GM12872 (cell line): ENCODE data around the gene ITGA11.

Source experiments
- TF ChIP-seq, protein P1 (sequence below): IDR thresholded peaks from 3 replicates; pipeline ENCODE4 v1.5.1; 2011; ENCODE audit warnings: low read depth, mild to moderate bottlenecking, low read length, moderate library complexity; ENCODE audit not compliant: insufficient read depth

ITGA11 gene

GRCh38 chr15:68423359-68424296, 8.3 kb downstream of the ITGA11 start:
- TF ChIP-seq, protein P1, sequence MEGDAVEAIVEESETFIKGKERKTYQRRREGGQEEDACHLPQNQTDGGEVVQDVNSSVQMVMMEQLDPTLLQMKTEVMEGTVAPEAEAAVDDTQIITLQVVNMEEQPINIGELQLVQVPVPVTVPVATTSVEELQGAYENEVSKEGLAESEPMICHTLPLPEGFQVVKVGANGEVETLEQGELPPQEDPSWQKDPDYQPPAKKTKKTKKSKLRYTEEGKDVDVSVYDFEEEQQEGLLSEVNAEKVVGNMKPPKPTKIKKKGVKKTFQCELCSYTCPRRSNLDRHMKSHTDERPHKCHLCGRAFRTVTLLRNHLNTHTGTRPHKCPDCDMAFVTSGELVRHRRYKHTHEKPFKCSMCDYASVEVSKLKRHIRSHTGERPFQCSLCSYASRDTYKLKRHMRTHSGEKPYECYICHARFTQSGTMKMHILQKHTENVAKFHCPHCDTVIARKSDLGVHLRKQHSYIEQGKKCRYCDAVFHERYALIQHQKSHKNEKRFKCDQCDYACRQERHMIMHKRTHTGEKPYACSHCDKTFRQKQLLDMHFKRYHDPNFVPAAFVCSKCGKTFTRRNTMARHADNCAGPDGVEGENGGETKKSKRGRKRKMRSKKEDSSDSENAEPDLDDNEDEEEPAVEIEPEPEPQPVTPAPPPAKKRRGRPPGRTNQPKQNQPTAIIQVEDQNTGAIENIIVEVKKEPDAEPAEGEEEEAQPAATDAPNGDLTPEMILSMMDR, result no peak

- TF ChIP-seq, protein P1, result no peak
Measured at GRCh38 chr15:68421798-68422402, 10.1 kb downstream of the ITGA11 start.

DNA sequence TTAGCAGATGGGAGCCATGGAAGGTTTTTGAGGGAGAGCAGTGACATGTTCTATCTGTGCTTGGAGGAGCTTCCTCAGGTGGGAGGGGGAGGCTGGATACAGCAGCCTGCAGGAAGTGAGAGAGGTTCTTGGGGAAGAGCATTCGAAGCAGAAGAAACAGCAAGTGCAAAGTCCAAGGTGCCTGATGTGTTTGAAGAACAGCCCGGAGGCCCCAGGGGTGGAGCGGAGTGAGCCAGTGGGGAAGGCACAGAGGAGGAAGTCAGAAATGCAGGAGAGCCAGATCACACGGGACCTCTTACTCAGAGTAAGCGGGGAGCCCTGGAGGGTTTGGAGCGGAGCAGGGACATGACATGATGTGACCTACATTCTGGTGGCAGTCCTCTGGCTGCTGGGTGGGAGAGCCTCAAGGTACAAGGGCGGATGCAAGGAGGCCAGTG, 10.8 kb downstream of the ITGA11 start:
- TF ChIP-seq, protein P1, result no peak

DNA sequence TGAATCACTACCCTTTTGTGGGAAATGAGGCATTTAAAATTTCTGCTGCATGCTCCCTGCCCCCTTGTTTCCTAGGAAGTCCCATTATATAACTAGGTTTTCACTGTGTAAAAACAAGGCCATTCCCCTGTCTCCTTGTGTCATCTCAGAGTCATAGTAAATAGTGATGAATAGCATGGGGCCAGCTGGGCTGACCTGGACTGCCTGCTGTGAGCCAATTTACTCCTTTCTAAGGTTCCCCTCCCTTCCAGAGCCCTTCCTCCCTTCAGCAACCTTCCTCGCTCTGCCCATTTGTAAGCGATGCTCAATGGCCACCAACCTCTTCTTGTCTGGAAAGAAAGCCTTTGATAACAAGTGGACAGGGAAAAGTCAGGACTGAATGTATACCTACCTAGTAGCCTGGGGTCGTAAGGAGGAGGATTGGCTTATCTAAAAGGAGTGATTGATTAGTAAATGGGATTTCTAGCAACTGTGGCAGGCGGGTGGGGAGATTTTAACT, 11.7 kb downstream of the ITGA11 start:
- TF ChIP-seq, protein P1, result no peak

- TF ChIP-seq, protein P1, result no peak
Measured at GRCh38 chr15:68419301-68420175, 12.4 kb downstream of the ITGA11 start.

DNA sequence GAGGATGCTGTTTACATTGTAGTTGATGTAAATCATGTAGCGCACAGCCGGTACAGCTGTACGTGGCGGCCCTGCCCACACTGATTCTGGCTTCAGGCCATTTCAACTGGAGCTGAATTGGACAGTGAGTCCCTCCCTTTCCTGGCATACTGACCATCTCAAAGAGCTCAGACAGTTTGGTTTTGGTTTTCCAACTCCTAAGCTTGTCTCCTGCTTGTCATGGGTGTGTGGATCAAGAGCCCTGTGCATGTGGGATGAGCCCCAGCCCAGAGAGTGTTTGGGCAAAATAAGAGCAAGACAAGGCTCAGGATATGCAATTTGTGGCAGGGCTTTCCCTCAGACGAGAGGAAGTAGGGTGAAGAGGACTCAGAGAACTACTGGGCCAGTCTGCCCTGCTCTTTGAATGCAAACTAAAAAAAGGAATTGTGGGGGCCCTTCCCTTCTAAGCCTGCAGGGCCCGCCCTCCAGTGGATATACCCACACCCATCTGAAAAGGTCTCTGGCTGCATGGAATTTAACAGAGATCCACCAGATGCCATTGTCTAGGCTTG, 13.3 kb downstream of the ITGA11 start:
- TF ChIP-seq, protein P1, result no peak

GRCh38 chr15:68417897-68418296, 14.1 kb downstream of the ITGA11 start:
- TF ChIP-seq, protein P1, result no peak
